ENCODE data around the gene DNAJC21. TPM values are rescaled to one million over a fixed set of nuclear protein-coding genes. Genes with fewer than 3 reads are reported as not detected.

Gene DNAJC21
- total and polyA plus RNA-seq, 9 of the 15 experiments (the other 6 are each of a cell fraction or from before 2014, with no cell fraction given) = 26.6 to 105 (median 70.7) TPM

DNA sequence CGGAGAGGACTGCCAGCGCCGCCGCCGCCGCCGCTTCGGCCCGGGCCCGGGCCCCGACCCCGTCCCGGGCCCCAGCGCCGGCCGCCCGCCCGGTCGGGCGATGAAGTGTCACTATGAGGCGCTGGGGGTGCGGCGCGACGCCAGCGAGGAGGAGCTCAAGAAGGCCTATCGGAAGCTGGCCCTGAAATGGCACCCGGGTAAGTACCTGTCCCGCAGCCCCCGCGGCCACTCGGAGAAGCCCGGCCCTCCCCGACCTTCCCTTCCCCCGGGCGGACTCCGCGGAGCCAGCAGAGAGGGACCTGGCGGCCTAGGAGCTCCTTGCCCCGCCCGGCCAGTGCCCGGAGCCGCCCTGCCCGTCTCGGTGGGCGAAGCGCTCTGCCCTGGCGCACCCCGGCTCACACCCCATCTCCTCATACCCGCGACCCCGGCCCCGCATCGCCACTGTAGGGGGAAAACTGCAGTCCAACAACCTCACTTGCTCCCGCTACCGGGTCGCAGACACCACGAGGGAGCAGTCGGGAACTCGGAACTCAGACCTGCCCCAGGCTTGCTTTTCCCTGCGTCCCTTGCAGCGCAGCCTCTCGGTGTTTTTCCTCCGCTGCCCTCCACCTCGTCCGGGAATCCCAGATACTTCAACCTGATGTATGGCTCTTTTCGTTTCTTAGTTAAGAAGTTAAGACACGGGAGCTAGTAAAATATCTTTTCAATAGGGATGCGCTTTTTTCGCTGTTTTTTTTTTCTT lies 532 bp downstream of the DNAJC21 start:
- peaks cover 9 to 18% of the 10 kb centered on the region in 2 experiments; a peak in 4 of 5 replicates for H3K4me1 ChIP-seq (replicated peaks in 1 of 2; ENCODE audit: control insufficient read depth in 2 of 2, insufficient read depth in 2 of 2, low read length in 2 of 2)
- no peaks in the 10 kb centered on the region for H3K9me1 ChIP-seq (ENCODE audit: control insufficient read depth, insufficient read depth, low read length)
- ChIA-PET POLR2A (interaction anchor here (0.5 to 3.7 kb wide), 19 partner anchors 10 to 1927 kb away, joined by 3 to 67 read pairs (median 3); partner anchors contain the start of genes BRIX1 and RAD1), CTCF (ENCODE audit: low intra/inter-chr PET ratio) (no interaction called here)
- H3K79me2 ChIP-seq (ENCODE audit: control insufficient read depth, insufficient read depth, low read length) = peaks cover 75% of the 10 kb centered on the region
- peak overlapping the region; percentile 84 for H3K4me3 ChIP-seq
- in situ Hi-C loops (cut with MboI) (no loop called here), intact Hi-C loops (cut with micrococcal nuclease) (loop anchor here (1.0 kb wide), 1 partner anchor 15 kb away; the partner anchor contains the start of genes BRIX1 and RAD1)
- ATAC-seq (peak; percentile 70), FAIRE-seq (no peak), DNase-seq (ENCODE audit: extremely low read depth in 1 of 4, low spot score in 3 of 4) (peak; percentile 80 to 90 (median 83))
- H2AFZ ChIP-seq (ENCODE audit: low read depth, low read length) = peak overlapping the region; percentile 82
- peak overlapping the region; percentile 94 for H3K4me2 ChIP-seq (ENCODE audit: insufficient read depth, low read length)
- peak overlapping the region; percentile 85 for H3K27ac ChIP-seq (ENCODE audit: extremely low read depth, low read depth, low read length)
- peaks cover 62% of the 10 kb centered on the region for H3K36me3 ChIP-seq (ENCODE audit: control insufficient read depth, insufficient read depth, low read length)
- H4K20me1 ChIP-seq (replicated peaks; ENCODE audit: control insufficient read depth, insufficient read depth, low read length) = no peaks in the 10 kb centered on the region
- peak overlapping the region; percentile 76 to 97 for H3K9ac ChIP-seq (ENCODE audit: insufficient read depth in 1 of 2, low read depth in 2 of 2, low read length in 2 of 2)
- H3K9me3 ChIP-seq (replicated peaks; ENCODE audit: control insufficient read depth, insufficient read depth, low read depth, low read length) = no peaks in the 10 kb centered on the region
- under 1% methylated on average over 54 of the region's 70 CpGs for WGBS (ENCODE audit: insufficient coverage, low coverage, missing lambda C conversion rate)
- H3K27me3 ChIP-seq (ENCODE audit: control insufficient read depth in 2 of 2, insufficient read depth in 2 of 2, low read length in 2 of 2) = no peaks in the 10 kb centered on the region
- no TSS peak for BruUV-seq (replicated peaks)
- no peak for TF ChIP-seq FOXM1 (IDR thresholded peaks at IDR 0.05; ENCODE audit: low read depth)
- TF ChIP-seq FOXM1 (CRISPR knock-in tag; IDR thresholded peaks at IDR 0.05; ENCODE audit: low read depth) = 0 out of 2 replicates have a peak, but pooled peaks have one; percentile 52
- TF ChIP-seq PYGO2 (tag; IDR thresholded peaks at IDR 0.05) = no peak
- no peak for TF ChIP-seq ZNF407 (IDR thresholded peaks at IDR 0.05; ENCODE audit: low read depth)
- TF ChIP-seq RBM22 (IDR thresholded peaks at IDR 0.05; ENCODE audit: low read depth, low read length, poor library complexity, severe bottlenecking) = peak; percentile 51
- no peak for TF ChIP-seq EWSR1 (IDR thresholded peaks at IDR 0.05; ENCODE audit: borderline replicate concordance, low read depth, partially characterized antibody)
- TF ChIP-seq CEBPB (tag; IDR thresholded peaks at IDR 0.05) = no peak
- no peak for TF ChIP-seq ARID1B (IDR thresholded peaks at IDR 0.05)
- TF ChIP-seq ID3 (CRISPR knock-in tag; IDR thresholded peaks at IDR 0.05) = no peak
- 0 out of 2 replicates have a peak, but pooled peaks have one; percentile 24 for TF ChIP-seq ID3 (tag; IDR thresholded peaks at IDR 0.05)
- TF ChIP-seq, protein P1, sequence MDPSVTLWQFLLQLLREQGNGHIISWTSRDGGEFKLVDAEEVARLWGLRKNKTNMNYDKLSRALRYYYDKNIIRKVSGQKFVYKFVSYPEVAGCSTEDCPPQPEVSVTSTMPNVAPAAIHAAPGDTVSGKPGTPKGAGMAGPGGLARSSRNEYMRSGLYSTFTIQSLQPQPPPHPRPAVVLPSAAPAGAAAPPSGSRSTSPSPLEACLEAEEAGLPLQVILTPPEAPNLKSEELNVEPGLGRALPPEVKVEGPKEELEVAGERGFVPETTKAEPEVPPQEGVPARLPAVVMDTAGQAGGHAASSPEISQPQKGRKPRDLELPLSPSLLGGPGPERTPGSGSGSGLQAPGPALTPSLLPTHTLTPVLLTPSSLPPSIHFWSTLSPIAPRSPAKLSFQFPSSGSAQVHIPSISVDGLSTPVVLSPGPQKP (CRISPR knock-in tag; IDR thresholded peaks at IDR 0.05) = no peak
- TF ChIP-seq ZNF184 (CRISPR knock-in tag; IDR thresholded peaks at IDR 0.05) = no peak
